ENCODE results near the gene CFAP46. TPM values are rescaled to one million over a fixed set of nuclear protein-coding genes. Genes with fewer than 3 reads are reported as not detected.

The CFAP46 gene
- total RNA-seq, 1 experiment from 2014 or later = not detected

- in situ Hi-C loops (cut with HindIII; ENCODE audit: low pct_unique_long_range_greater_than_20kb, low sequenced_read_pairs) = no loop called here
- DNase-seq (ENCODE audit: low read depth, low spot score) = no peak
These were observed 101.4 kb downstream of the CFAP46 start for GRCh38 chr10:132840698-132841614.

GRCh38 chr10:132839061-132839460, 103.3 kb downstream of the CFAP46 start:
- no peak for DNase-seq (ENCODE audit: low read depth, low spot score)
- in situ Hi-C loops (cut with HindIII; ENCODE audit: low pct_unique_long_range_greater_than_20kb, low sequenced_read_pairs) = no loop called here

DNA sequence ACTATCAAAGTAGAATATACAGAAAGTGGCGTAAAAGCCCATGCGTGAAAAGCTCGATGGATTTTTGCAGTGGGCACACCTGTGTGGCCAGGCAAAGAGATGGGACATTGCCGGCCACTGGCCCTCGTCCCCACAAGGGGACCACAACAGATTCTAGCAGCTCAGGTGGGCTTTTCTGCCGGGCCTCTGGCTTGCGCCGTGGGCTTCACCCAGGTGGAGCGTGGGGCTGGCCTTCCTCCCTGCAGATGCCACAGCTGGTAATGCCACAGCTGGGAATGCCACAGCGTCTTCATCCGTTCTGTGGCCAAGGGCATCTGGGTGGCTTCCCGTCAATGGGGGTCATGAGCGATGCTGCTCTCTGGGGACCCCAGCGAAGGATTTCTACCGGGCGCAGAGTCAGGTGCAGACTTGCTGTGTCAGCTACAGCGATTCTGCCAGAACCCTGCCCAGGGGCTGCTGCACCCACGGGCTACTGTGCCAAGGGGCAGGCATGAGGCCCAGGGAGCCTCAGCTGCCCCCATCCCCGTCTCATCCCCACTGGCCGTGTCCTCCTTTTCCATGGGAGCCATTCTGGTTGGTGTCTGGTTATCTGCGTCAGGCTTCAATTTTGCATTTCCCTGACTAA, 103.9 kb downstream of the CFAP46 start:
- in situ Hi-C loops (cut with HindIII; ENCODE audit: low pct_unique_long_range_greater_than_20kb, low sequenced_read_pairs) = no loop called here
- no peak for DNase-seq (ENCODE audit: low read depth, low spot score)

- in situ Hi-C loops (cut with HindIII; ENCODE audit: low pct_unique_long_range_greater_than_20kb, low sequenced_read_pairs) = no loop called here
- no peak for DNase-seq (ENCODE audit: low read depth, low spot score)
These were observed 104.5 kb downstream of the CFAP46 start for GRCh38 chr10:132837905-132838304.

GRCh38 chr10:132836832-132837540, 105.4 kb downstream of the CFAP46 start:
- DNase-seq (ENCODE audit: low read depth, low spot score) = peak; percentile 7
- in situ Hi-C loops (cut with HindIII; ENCODE audit: low pct_unique_long_range_greater_than_20kb, low sequenced_read_pairs) = no loop called here

DNA sequence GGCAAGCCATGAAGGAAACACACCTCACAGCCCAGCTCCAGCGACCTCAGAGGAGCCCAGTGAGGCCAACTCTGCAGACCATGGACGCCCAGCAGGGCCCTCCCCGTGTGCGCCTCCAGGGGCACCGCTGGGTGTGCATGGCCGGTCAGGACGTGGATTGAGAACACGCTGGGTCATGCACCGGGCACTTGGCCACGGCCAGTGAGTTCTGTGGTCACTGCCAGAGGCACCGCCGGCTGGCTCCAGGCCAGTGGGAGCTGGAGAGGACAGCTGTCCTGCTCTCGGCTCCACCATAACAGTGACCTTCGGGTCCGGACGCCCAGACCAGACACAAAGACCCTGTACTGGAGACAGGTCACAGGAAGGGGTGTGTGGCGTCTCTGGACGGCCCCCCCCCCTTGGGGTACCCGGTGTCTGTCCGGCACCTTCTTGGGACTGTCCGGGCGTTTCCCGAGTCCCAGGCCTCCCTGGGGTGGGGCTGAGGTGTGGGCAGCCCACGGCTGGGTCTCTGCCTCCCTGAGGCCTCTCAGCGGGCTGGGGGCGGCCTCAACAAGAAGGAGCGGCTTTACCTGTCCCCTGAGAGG, 106.0 kb downstream of the CFAP46 start:
- in situ Hi-C loops (cut with HindIII; ENCODE audit: low pct_unique_long_range_greater_than_20kb, low sequenced_read_pairs) = no loop called here
- no peak for DNase-seq (ENCODE audit: low read depth, low spot score)

DNA sequence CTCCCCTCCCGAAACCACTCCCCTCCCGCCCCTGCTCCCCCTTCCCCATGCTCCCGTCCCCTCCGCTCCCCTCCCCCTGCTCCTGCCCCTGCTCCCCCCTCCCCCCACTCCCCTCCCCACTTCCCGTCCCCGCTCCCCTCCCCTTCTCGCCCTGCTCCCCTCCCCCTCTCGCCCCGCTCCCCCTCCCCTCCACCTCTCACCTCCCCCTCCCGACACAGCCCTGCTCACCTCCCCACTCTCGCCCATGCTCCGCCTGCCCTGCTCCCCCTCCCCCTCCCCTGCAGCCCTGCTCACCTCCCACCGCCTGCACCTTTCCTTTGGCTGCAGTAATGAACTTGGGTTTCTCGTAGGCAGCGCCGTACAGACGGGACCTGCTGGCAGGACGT, 106.5 kb downstream of the CFAP46 start:
- in situ Hi-C loops (cut with HindIII; ENCODE audit: low pct_unique_long_range_greater_than_20kb, low sequenced_read_pairs) = no loop called here
- no peak for DNase-seq (ENCODE audit: low read depth, low spot score)

GRCh38 chr10:132834891-132835847, 107.2 kb downstream of the CFAP46 start:
- in situ Hi-C loops (cut with HindIII; ENCODE audit: low pct_unique_long_range_greater_than_20kb, low sequenced_read_pairs) = no loop called here
- DNase-seq (ENCODE audit: low read depth, low spot score) = no peak

- in situ Hi-C loops (cut with HindIII; ENCODE audit: low pct_unique_long_range_greater_than_20kb, low sequenced_read_pairs) = no loop called here
- DNase-seq (ENCODE audit: low read depth, low spot score) = no peak
These were observed 108.0 kb downstream of the CFAP46 start for GRCh38 chr10:132834311-132834761.

GRCh38 chr10:132833421-132834111, 108.8 kb downstream of the CFAP46 start:
- DNase-seq (ENCODE audit: low read depth, low spot score) = no peak
- in situ Hi-C loops (cut with HindIII; ENCODE audit: low pct_unique_long_range_greater_than_20kb, low sequenced_read_pairs) = no loop called here

GRCh38 chr10:132832186-132832969, 110.0 kb downstream of the CFAP46 start:
- in situ Hi-C loops (cut with HindIII; ENCODE audit: low pct_unique_long_range_greater_than_20kb, low sequenced_read_pairs) = no loop called here
- no peak for DNase-seq (ENCODE audit: low read depth, low spot score)

GRCh38 chr10:132829403-132829802, 113.0 kb downstream of the CFAP46 start:
- no peak for DNase-seq (ENCODE audit: low read depth, low spot score)
- in situ Hi-C loops (cut with HindIII; ENCODE audit: low pct_unique_long_range_greater_than_20kb, low sequenced_read_pairs) = no loop called here

GRCh38 chr10:132828681-132829080, 113.7 kb downstream of the CFAP46 start:
- in situ Hi-C loops (cut with HindIII; ENCODE audit: low pct_unique_long_range_greater_than_20kb, low sequenced_read_pairs) = no loop called here
- no peak for DNase-seq (ENCODE audit: low read depth, low spot score)

DNA sequence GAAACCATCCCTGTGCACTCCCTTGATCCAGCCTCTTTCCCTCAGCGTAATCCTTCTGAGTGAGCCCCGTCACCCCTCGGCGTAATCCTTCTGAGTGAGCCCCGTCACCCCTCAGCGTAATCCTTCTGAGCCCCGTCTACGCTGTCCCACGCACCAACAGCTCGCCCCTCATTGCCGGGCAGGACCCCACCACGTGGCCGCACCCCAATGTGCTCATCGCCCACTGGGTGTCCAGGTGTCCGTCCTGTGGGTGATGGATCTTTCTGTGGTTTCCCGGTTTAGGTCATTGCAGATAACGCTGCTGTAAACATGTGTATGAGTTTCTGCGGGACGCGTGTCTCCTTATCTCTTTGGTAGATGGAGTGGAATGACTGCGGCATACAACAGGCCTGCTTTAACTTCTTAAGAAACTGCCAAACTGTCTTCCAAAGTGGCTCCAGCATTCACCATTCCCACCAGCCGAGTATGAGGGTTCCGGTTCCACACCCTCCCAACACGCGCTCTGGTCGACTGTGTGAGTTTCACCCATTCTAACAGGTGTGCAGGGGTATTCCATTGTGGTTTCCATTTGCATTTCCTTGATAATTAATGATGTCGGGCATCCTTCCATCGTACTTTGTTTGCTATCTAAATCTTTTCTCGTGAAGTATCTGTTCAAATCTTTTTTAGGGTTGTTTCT, 114.4 kb downstream of the CFAP46 start:
- in situ Hi-C loops (cut with HindIII; ENCODE audit: low pct_unique_long_range_greater_than_20kb, low sequenced_read_pairs) = no loop called here
- no peak for DNase-seq (ENCODE audit: low read depth, low spot score)

DNA sequence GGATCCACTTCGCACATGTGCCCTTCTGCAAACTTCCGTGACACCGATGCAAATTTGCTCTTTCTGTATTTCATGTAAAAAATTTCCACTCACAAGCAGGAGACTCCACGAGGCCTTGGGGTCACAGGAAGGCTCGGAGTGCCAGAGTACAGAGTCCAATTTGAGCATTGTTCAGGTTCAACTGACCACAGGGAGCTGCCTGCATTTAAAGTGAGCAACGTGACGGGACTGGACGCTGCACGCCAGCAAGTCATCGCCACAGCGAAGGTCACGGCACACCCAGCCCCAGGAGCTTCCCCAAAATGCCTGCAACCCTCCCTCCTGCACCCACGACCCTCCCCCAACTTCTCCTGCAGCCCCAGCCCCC, 115.0 kb downstream of the CFAP46 start:
- DNase-seq (ENCODE audit: low read depth, low spot score) = no peak
- in situ Hi-C loops (cut with HindIII; ENCODE audit: low pct_unique_long_range_greater_than_20kb, low sequenced_read_pairs) = no loop called here
